AG08396 (cell line): Measurements from ENCODE around the gene FLACC1.
"Not testable (repeated sequence)": the region's sequence is repeated elsewhere in the genome, so short reads cannot be mapped to it uniquely, and the experiment has no call there.

Experiments used
- DNase-seq: peaks from one replicate; pipeline ENCODE4 v3.0.0; 2012; ENCODE audit warnings: low spot score, mixed read lengths

FLACC1 gene

GRCh38 chr2:201357221-201357620 is at the start of gene FLACC1:
Gene FLACC1 (minus strand): TSS chr2:201357345. CDS start chr2:201351404, 5,941 bp downstream.
- peak; percentile 79 for DNase-seq

GRCh38 chr2:201406077-201406662 is 49.0 kb upstream of the FLACC1 start:
- peak; percentile 21 for DNase-seq

- no peak for DNase-seq
These were observed 47.6 kb upstream of the FLACC1 start for GRCh38 chr2:201404699-201405280.

- no peak for DNase-seq
These were observed 46.7 kb upstream of the FLACC1 start for GRCh38 chr2:201403880-201404279.

GRCh38 chr2:201402651-201403562 is 45.8 kb upstream of the FLACC1 start:
- no peak for DNase-seq

- DNase-seq, result no peak
These were observed 44.7 kb upstream of the FLACC1 start for GRCh38 chr2:201401815-201402214.

GRCh38 chr2:201396595-201396994 is 39.5 kb upstream of the FLACC1 start:
- no peak for DNase-seq

- no peak for DNase-seq
These were observed 26.0 kb upstream of the FLACC1 start for GRCh38 chr2:201383136-201383535.

GRCh38 chr2:201378496-201379397 is 21.6 kb upstream of the FLACC1 start:
- no peak for DNase-seq

GRCh38 chr2:201377218-201377617 is 20.1 kb upstream of the FLACC1 start:
- DNase-seq, result no peak

GRCh38 chr2:201369775-201370174 is 12.6 kb upstream of the FLACC1 start:
- no peak for DNase-seq

- not testable (repeated sequence) for DNase-seq
These were observed 12.2 kb upstream of the FLACC1 start for GRCh38 chr2:201369318-201369717.

- DNase-seq, result no peak
These were observed 9.0 kb upstream of the FLACC1 start for GRCh38 chr2:201366146-201366545.

- DNase-seq, result peak; percentile 18
These were observed 6.9 kb upstream of the FLACC1 start for GRCh38 chr2:201363857-201364560.

- no peak for DNase-seq
These were observed 5.3 kb upstream of the FLACC1 start for GRCh38 chr2:201362396-201362795.

GRCh38 chr2:201361078-201361733 is 4.1 kb upstream of the FLACC1 start:
- DNase-seq, result no peak

- no peak for DNase-seq
These were observed 3.1 kb upstream of the FLACC1 start for GRCh38 chr2:201360256-201360655.

GRCh38 chr2:201358684-201359083 is 1.5 kb upstream of the FLACC1 start:
- peak; percentile 74 for DNase-seq

- no peak for DNase-seq
These were observed 4.0 kb downstream of the FLACC1 start for GRCh38 chr2:201353116-201353515.

- no peak for DNase-seq
These were observed 6.3 kb downstream of the FLACC1 start for GRCh38 chr2:201350879-201351278.

- DNase-seq, result no peak
These were observed 7.5 kb downstream of the FLACC1 start for GRCh38 chr2:201349601-201350000.
